Loucy (cell line): ENCODE data around the gene SART1.

Experiments used
- H2AFZ ChIP-seq: fragments of 200-600 bp; sonication (generic); 2 replicates; pipeline ENCODE4 v1.6.0; 2016; ENCODE audit warnings: antibody characterized with exemption, mild to moderate bottlenecking, low read length, moderate library complexity
- H3F3A ChIP-seq: fragments of 200-600 bp; 2 replicates; pipeline ENCODE4 v1.6.0; 2016; ENCODE audit warnings: antibody characterized with exemption, low read depth, mild to moderate bottlenecking
- H3K27me3 ChIP-seq: fragments of 200-600 bp; sonication (generic); 2 replicates; pipeline ENCODE4 v1.6.1; 2014; ENCODE audit warnings: low read length, mild to moderate bottlenecking; ENCODE audit not compliant: insufficient read depth, poor library complexity, severe bottlenecking
- H3K36me3 ChIP-seq: fragments of 200-600 bp; sonication (generic); 2 replicates; pipeline ENCODE4 v1.6.1; 2016; ENCODE audit warnings: low read length; ENCODE audit not compliant: insufficient read depth
- H3K4me1 ChIP-seq: fragments of 200-600 bp; sonication (generic); 2 replicates; pipeline ENCODE4 v1.5.1; 2014; ENCODE audit warnings: low read length, mild to moderate bottlenecking; ENCODE audit not compliant: insufficient read depth, poor library complexity, severe bottlenecking
- H3K4me2 ChIP-seq: fragments of 200-600 bp; sonication (generic); 2 replicates; pipeline ENCODE4 v1.6.0; 2014; ENCODE audit warnings: antibody characterized with exemption, low read length, low read depth, mild to moderate bottlenecking; ENCODE audit not compliant: poor library complexity, severe bottlenecking
- H3K4me3 ChIP-seq: fragments of 200-600 bp; sonication (generic); 2 replicates; pipeline ENCODE4 v1.5.1; 2014; ENCODE audit warnings: low read length, mild to moderate bottlenecking, mixed read lengths; ENCODE audit not compliant: poor library complexity, severe bottlenecking
- H3K79me2 ChIP-seq: fragments of 200-600 bp; sonication (generic); 2 replicates; pipeline ENCODE4 v1.6.1; 2014; ENCODE audit warnings: low read length; ENCODE audit not compliant: insufficient read depth
- H3K9ac ChIP-seq: fragments of 200-600 bp; sonication (generic); 2 replicates; pipeline ENCODE4 v1.6.0; 2014; ENCODE audit warnings: mild to moderate bottlenecking, low read depth, low read length, moderate library complexity; ENCODE audit not compliant: poor library complexity, severe bottlenecking
- H3K9me2 ChIP-seq: fragments of 200-600 bp; sonication (generic); replicated peaks from 2 replicates; pipeline ENCODE4 v1.6.1; 2016; ENCODE audit warnings: low read depth, low read length, mixed read lengths
- H3K9me3 ChIP-seq: fragments of 200-600 bp; sonication (generic); 2 replicates; pipeline ENCODE4 v1.6.1; 2014; ENCODE audit warnings: mild to moderate bottlenecking, antibody characterized with exemption, low read length, low read depth; ENCODE audit not compliant: insufficient read depth
- H4K20me1 ChIP-seq: fragments of 200-600 bp; sonication (generic); 2 replicates; pipeline ENCODE4 v1.6.0; 2014; ENCODE audit warnings: antibody characterized with exemption, low read length, mild to moderate bottlenecking; ENCODE audit not compliant: insufficient read depth, poor library complexity, severe bottlenecking
- CTCF ChIP-seq: fragments of 200-600 bp; sonication (generic); conservative IDR thresholded peaks from 2 replicates; pipeline ENCODE4 v1.5.1; 2014; ENCODE audit warnings: mild to moderate bottlenecking, antibody characterized with exemption, low read length
- EZH2phosphoT487 ChIP-seq: fragments of 200-600 bp; IDR thresholded peaks from 2 replicates; pipeline ENCODE4 v1.6.1; 2018; ENCODE audit warnings: antibody characterized with exemption, mild to moderate bottlenecking, moderate library complexity, borderline replicate concordance

Gene SART1

GRCh38 chr11:65944767-65945166 is 16.8 kb upstream of the SART1 start:
- Histone ChIP-seq H3K36me3 (no peaks in the 10 kb centered on the region), H3K9me3 (no peaks in the 10 kb centered on the region), H3K9ac (no peak overlapping the region), H3K9me2 (no peaks in the 10 kb centered on the region), H3K27me3 (no peaks in the 10 kb centered on the region), H3K4me2 (no peak overlapping the region), H3K79me2 (no peaks in the 10 kb centered on the region), H3K4me3 (no peak overlapping the region), H3F3A (no peaks in the 10 kb centered on the region), H2AFZ (no peak overlapping the region), H3K4me1 (no peaks in the 10 kb centered on the region), H4K20me1 (no peaks in the 10 kb centered on the region)
- no peak for TF ChIP-seq CTCF
- no peak for TF ChIP-seq EZH2phosphoT487

GRCh38 chr11:65945430-65945911 is 16.1 kb upstream of the SART1 start, which contains the start of gene TSGA10IP:
Gene TSGA10IP (plus strand): TSS chr11:65945480. CDS start chr11:65945676, 196 bp downstream.
- Histone ChIP-seq H3K9ac (no peak within 1 kb of the TSS), H3K9me2 (no peaks in the 10 kb centered on the region), H3K27me3 (no peaks in the 10 kb centered on the region), H3K36me3 (no peaks in the 10 kb centered on the region), H3K9me3 (no peaks in the 10 kb centered on the region), H3F3A (no peaks in the 10 kb centered on the region), H4K20me1 (no peaks in the 10 kb centered on the region), H3K4me1 (no peaks in the 10 kb centered on the region), H3K4me2 (no peak within 1 kb of the TSS), H2AFZ (no peak within 1 kb of the TSS), H3K4me3 (no peak within 1 kb of the TSS), H3K79me2 (no peaks in the 10 kb centered on the region)
- no peak for TF ChIP-seq CTCF
- no peak for TF ChIP-seq EZH2phosphoT487

GRCh38 chr11:65945941-65946558 is 15.5 kb upstream of the SART1 start:
- H3K4me3 ChIP-seq, result no peak overlapping the region
- no peak overlapping the region for H2AFZ ChIP-seq
- H3K4me2 ChIP-seq, result no peak overlapping the region
- H4K20me1 ChIP-seq, result no peaks in the 10 kb centered on the region
- H3K4me1 ChIP-seq, result no peaks in the 10 kb centered on the region
- no peaks in the 10 kb centered on the region for H3K9me2 ChIP-seq
- H3F3A ChIP-seq, result no peaks in the 10 kb centered on the region
- H3K79me2 ChIP-seq, result no peaks in the 10 kb centered on the region
- H3K9me3 ChIP-seq, result no peaks in the 10 kb centered on the region
- H3K27me3 ChIP-seq, result no peaks in the 10 kb centered on the region
- TF ChIP-seq EZH2phosphoT487 (no peak), CTCF (no peak)
- H3K36me3 ChIP-seq, result no peaks in the 10 kb centered on the region
- no peak overlapping the region for H3K9ac ChIP-seq
